ENCODE data around the gene RFC2.
"Not testable (repeated sequence)": the region's sequence is repeated elsewhere in the genome, so short reads cannot be mapped to it uniquely, and the experiment has no call there.

GRCh38 chr7:74195968-74196654 lies 58.1 kb downstream of the RFC2 start:
- TF ChIP-seq CTCF (IDR thresholded peaks at IDR 0.05 in 2 of 3, conservative IDR thresholded peaks at IDR 0.05 in 1 of 3; ENCODE audit: borderline replicate concordance in 1 of 3, insufficient read depth in 1 of 3, low read depth in 2 of 3, low read length in 2 of 3); EZH2 (IDR thresholded peaks at IDR 0.05); RAD21 (IDR thresholded peaks at IDR 0.05; ENCODE audit: low read depth); POLR2A (IDR thresholded peaks at IDR 0.05; ENCODE audit: borderline replicate concordance, extremely low read depth, insufficient read depth, insufficient read length); SP1 (IDR thresholded peaks at IDR 0.05; ENCODE audit: low read depth); MAX (IDR thresholded peaks at IDR 0.05); EGR1 (IDR thresholded peaks at IDR 0.05; ENCODE audit: low read depth); ZFX (IDR thresholded peaks at IDR 0.05): not testable (repeated sequence)
